K562 (cell line): ENCODE results near the gene VPS11. TPM values are rescaled to one million over a fixed set of nuclear protein-coding genes. Genes with fewer than 3 reads are reported as not detected.
A peak's percentile ranks its signal among the peaks of the same experiment; 100 is the strongest.

Source experiments
- ATAC-seq: fragments of 200-7000 bp; cut with Tn5 transposase; 3 replicates; pipeline ENCODE4 v1.9.1; 2020; ENCODE audit warnings: moderate library complexity
- BruUV-seq: library from RNA; stranded (reverse); fragments of 400-500 nt; replicated peaks from 2 replicates; lab custom pipeline; 2021; lab: Mats Ljungman, UMichigan
- CTCF ChIA-PET: fragments of 300-600 bp; formaldehyde crosslinking; extraction: SDS; loops from one replicate; lab custom pipeline; 2021; ENCODE audit warnings: low intra/inter-chr PET ratio; lab: Yijun Ruan, JAX
- POLR2A ChIA-PET: fragments of 300-600, 350-650 bp; sonication (Branson Sonifier 250); formaldehyde crosslinking; extraction: SDS; loops from one replicate; lab custom pipeline; 2021; ENCODE audit warnings: antibody characterized with exemption, inconsistent platforms; lab: Yijun Ruan, JAX
- DNase-seq, 4 experiments: peaks; one replicate each; pipeline versions ENCODE4 v3.0.0 to v3.0.0-alpha.2; 2011 to 2018; ENCODE audit warnings: low spot score in 3 of 4, mixed read lengths in 3 of 4; ENCODE audit errors: extremely low read depth in 1 of 4
- FAIRE-seq: peaks from 2 replicates; lab custom pipeline; 2011; peaks lifted over from hg19 to GRCh38; lab: Jason Lieb, UNC
- H2AFZ ChIP-seq: 2 replicates; pipeline ENCODE4 v1.6.0; 2011; ENCODE audit warnings: low read depth, low read length, control low read depth, inconsistent platforms
- H3K27ac ChIP-seq: fragments of 200-600 bp; 3 replicates; pipeline ENCODE4 v1.8.0; 2011; ENCODE audit warnings: low read depth, mild to moderate bottlenecking, control low read depth, inconsistent platforms, low read length, moderate library complexity, mixed read lengths; ENCODE audit errors: extremely low read depth
- H3K27me3 ChIP-seq, 2 experiments: fragments of 300-600 bp in 1 of 2; 2 replicates in 1 of 2; 3 replicates in 1 of 2; pipeline versions ENCODE4 v1.6.0 to v1.8.0; 2011; ENCODE audit warnings: inconsistent platforms in 2 of 2, low read length in 2 of 2, mild to moderate bottlenecking in 1 of 2, mixed read lengths in 1 of 2, moderate library complexity in 1 of 2; ENCODE audit not compliant: control insufficient read depth in 2 of 2, insufficient read depth in 2 of 2
- H3K36me3 ChIP-seq: fragments of 300-600 bp; 3 replicates; pipeline ENCODE4 v1.8.0; 2011; ENCODE audit warnings: mild to moderate bottlenecking, low read length, inconsistent platforms; ENCODE audit not compliant: control insufficient read depth, insufficient read depth
- H3K4me1 ChIP-seq, 2 experiments: fragments of 200-600 bp in 1 of 2; replicated peaks in 1 of 2; 2 replicates in 1 of 2; 3 replicates in 1 of 2; pipeline versions ENCODE4 v1.5.1 to v1.8.0; 2011; ENCODE audit warnings: inconsistent platforms in 2 of 2, low read length in 2 of 2, mild to moderate bottlenecking in 1 of 2, mixed read lengths in 1 of 2, moderate library complexity in 1 of 2; ENCODE audit not compliant: control insufficient read depth in 2 of 2, insufficient read depth in 2 of 2
- H3K4me2 ChIP-seq: 2 replicates; pipeline ENCODE4 v1.6.1; 2011; ENCODE audit warnings: low read length, control low read depth, inconsistent platforms, mixed read lengths; ENCODE audit not compliant: insufficient read depth
- H3K4me3 ChIP-seq: fragments of 200-600 bp; sonication (generic), shearing (Covaris generic); 2 replicates; pipeline ENCODE4 v1.5.1; 2016; ENCODE audit warnings: control low read depth, inconsistent platforms
- H3K79me2 ChIP-seq: fragments of 200-600 bp; 3 replicates; pipeline ENCODE4 v1.8.0; 2011; ENCODE audit warnings: low read length, inconsistent platforms; ENCODE audit not compliant: control insufficient read depth, insufficient read depth
- H3K9ac ChIP-seq, 2 experiments: 2 replicates each; pipeline versions ENCODE4 v1.6.0 to v1.6.1; 2011; ENCODE audit warnings: low read depth in 2 of 2, low read length in 2 of 2, control low read depth in 1 of 2, inconsistent platforms in 1 of 2, mild to moderate bottlenecking in 1 of 2, mixed read lengths in 1 of 2; ENCODE audit not compliant: insufficient read depth in 1 of 2
- H3K9me1 ChIP-seq: one replicate; pipeline ENCODE4 v1.6.0; 2011; ENCODE audit warnings: inconsistent platforms, mild to moderate bottlenecking, low read length, moderate library complexity; ENCODE audit not compliant: control insufficient read depth, insufficient read depth
- H3K9me3 ChIP-seq: replicated peaks from 2 replicates; pipeline ENCODE4 v1.5.1; 2011; ENCODE audit warnings: low read depth, low read length, inconsistent platforms; ENCODE audit not compliant: control insufficient read depth, insufficient read depth
- H4K20me1 ChIP-seq: replicated peaks from 2 replicates; pipeline ENCODE4 v1.6.1; 2011; ENCODE audit warnings: low read length, inconsistent platforms, mixed read lengths; ENCODE audit not compliant: control insufficient read depth, insufficient read depth
- ARID4B ChIP-seq: sonication (generic); formaldehyde crosslinking; IDR thresholded peaks from 2 replicates; pipeline ENCODE4 v1.8.0; 2022; ENCODE audit warnings: mild to moderate bottlenecking, missing genetic modification reagents
- ATF1 ChIP-seq, 2 experiments: fragments of 450-650 bp in 1 of 2; IDR thresholded peaks; 2 replicates each; pipeline ENCODE4 v1.6.1; 2016; ENCODE audit warnings: missing compliant biosample characterization in 1 of 2, missing genetic modification characterization in 1 of 2
- E2F5 ChIP-seq: sonication (generic); formaldehyde crosslinking; IDR thresholded peaks from 2 replicates; pipeline ENCODE4 v1.8.0; 2022; ENCODE audit warnings: mild to moderate bottlenecking, missing genetic modification reagents
- JUN ChIP-seq, 2 experiments: sonication (generic) in 1 of 2; formaldehyde crosslinking in 1 of 2; IDR thresholded peaks; 2 replicates each; pipeline versions ENCODE4 v1.6.1 to v1.8.0; 2012 to 2022; ENCODE audit warnings: borderline replicate concordance in 2 of 2, mild to moderate bottlenecking in 2 of 2, improper control_type of control experiment in 1 of 2, low read depth in 1 of 2, low read length in 1 of 2, missing genetic modification reagents in 1 of 2
- JUNB ChIP-seq: fragments of 450-650 bp; formaldehyde crosslinking; conservative IDR thresholded peaks from 2 replicates; pipeline ENCODE4 v1.4.0; 2020; ENCODE audit warnings: mild to moderate bottlenecking
- MCM2 ChIP-seq: fragments of 450-650 bp; IDR thresholded peaks from 2 replicates; pipeline ENCODE4 v1.6.1; 2017; ENCODE audit warnings: low read depth, mild to moderate bottlenecking
- RBBP5 ChIP-seq: fragments of 200-600 bp; sonication (generic); IDR thresholded peaks from 2 replicates; pipeline ENCODE4 v1.6.1; 2012; ENCODE audit warnings: borderline replicate concordance, mild to moderate bottlenecking, low read length, control low read depth, inconsistent platforms; ENCODE audit not compliant: insufficient read depth, poor library complexity, severe bottlenecking
- RBM15 ChIP-seq: fragments of 200-400 bp; formaldehyde crosslinking; IDR thresholded peaks from 2 replicates; pipeline ENCODE4 v1.6.1; 2018; ENCODE audit warnings: mild to moderate bottlenecking, low read length, moderate library complexity; ENCODE audit not compliant: insufficient read depth
- ZBTB2 ChIP-seq: fragments of 450-650 bp; IDR thresholded peaks from 2 replicates; pipeline ENCODE4 v1.6.1; 2016; ENCODE audit warnings: antibody characterized with exemption
- ZNF224 ChIP-seq: sonication (generic); formaldehyde crosslinking; IDR thresholded peaks from 2 replicates; pipeline ENCODE4 v1.8.0; 2022; ENCODE audit warnings: mild to moderate bottlenecking, missing genetic modification reagents
- WGBS: fragments of 100-300 bp; shearing (Covaris generic); methylation state at CpG from one replicate; pipeline ENCODE4 v1.1.6; 2016; ENCODE audit warnings: low coverage, mixed read lengths; ENCODE audit not compliant: insufficient coverage; ENCODE audit errors: missing lambda C conversion rate; 5-methylcytosine and 5-hydroxymethylcytosine counted together
- in situ Hi-C: fragments of 300-500 bp; cut with MboI; formaldehyde crosslinking; loops from 4 replicates; pipeline ENCODE4 v1.15.0; 2018; ENCODE audit warnings: inconsistent platforms, mixed read lengths
- intact Hi-C: fragments of 100-400 bp; cut with micrococcal nuclease; formaldehyde crosslinking; loops from 2 replicates; pipeline ENCODE4 v1.14.2; 2022
- polyA plus RNA-seq, 8 experiments: library from polyadenylated mRNA; depleted of rRNA in 4 of 8; stranded (reverse) in 5 of 8; unstranded in 3 of 8; fragments of >200 nt; fragmentation: Nextera tagmentation in 2 of 8; fragmentation: Illumina TruSeq in 1 of 8; extraction: Ambion mirVana in 2 of 8; extraction: Trizol in 1 of 8; gene quantifications; 2 replicates each; pipeline versions ENCODE4 v1.2.1 to v1.2.3, GENCODE V29; 2011 to 2014; ENCODE audit warnings: inconsistent platforms in 1 of 8, missing spikeins in 1 of 8
- total RNA-seq, 7 experiments: library from RNA; depleted of rRNA in 6 of 7; stranded (reverse); fragments of >200 nt in 6 of 7; fragmentation: Illumina TruSeq in 2 of 7; extraction: Trizol in 2 of 7; gene quantifications; 2 replicates each; pipeline versions ENCODE4 v1.2.1 to v1.2.3, GENCODE V29; 2011 to 2021; ENCODE audit warnings: low replicate concordance in 1 of 7

The VPS11 gene
- total and polyA plus RNA-seq, 9 of the 15 experiments (the other 6 are each of a cell fraction or from before 2014, with no cell fraction given), result 14.1 to 35.5 (median 27.5) TPM

- TF ChIP-seq RBBP5, result no peak
- TF ChIP-seq, all 486 proteins: peak for 8
Observed at GRCh38 chr11:119030029-119030328, 37.6 kb upstream of the VPS11 start (continued).

GRCh38 chr11:119030329-119031047 is 37.1 kb upstream of the VPS11 start, which contains the start of gene SLC37A4:
SLC37A4 (minus strand) TSS chr11:119030877.
- H3K27me3 ChIP-seq, result no peaks in the 10 kb centered on the region
- H3K9me3 ChIP-seq, result no peaks in the 10 kb centered on the region
- peaks cover 30 to 41% of the 10 kb centered on the region in 2 experiments; a peak in 4 of 5 replicates for H3K4me1 ChIP-seq
- no TSS peak for BruUV-seq
- in situ Hi-C loops (no loop called here), intact Hi-C loops (loop anchor here (1.0 to 2.0 kb wide), 2 partner anchors 12 to 70 kb away; partner anchors contain the start of genes DPAGT1, RPS25 and TRAPPC4)
- peak within 1 kb of the TSS; percentile 98 for H3K4me2 ChIP-seq
- peak; percentile 92 for ATAC-seq
- peak within 1 kb of the TSS; percentile 92 for H3K4me3 ChIP-seq
- peak; percentile 95 to 99 (median 96) for DNase-seq
- peak within 1 kb of the TSS; percentile 86 to 99 for H3K9ac ChIP-seq
- under 1% methylated on average over 46 of the region's 67 CpGs for WGBS
- CTCF ChIA-PET, result no interaction called here
- FAIRE-seq, result peak; percentile 98
- H3K36me3 ChIP-seq, result peaks cover 37% of the 10 kb centered on the region; the same call in 2 of the 3 replicates
- H3K27ac ChIP-seq, result peak within 1 kb of the TSS; percentile 92
- H3K79me2 ChIP-seq, result peaks cover 39% of the 10 kb centered on the region
- peak within 1 kb of the TSS; percentile 96 for H2AFZ ChIP-seq
- POLR2A ChIA-PET, result interaction anchor here (1.1 to 1.4 kb wide), 4 partner anchors 13 to 37 kb away, joined by 3 to 4 read pairs (median 4); partner anchors contain the start of gene VPS11
- peaks cover 12% of the 10 kb centered on the region for H4K20me1 ChIP-seq
- H3K9me1 ChIP-seq, result no peaks in the 10 kb centered on the region
- TF ChIP-seq JUN (IDR thresholded peaks at IDR 0.05; ENCODE audit: borderline replicate concordance, low read depth, low read length) (peak; percentile 54; the same call in 1 of the 2 replicates), JUN (CRISPR knock-in tag; IDR thresholded peaks at IDR 0.05; ENCODE audit: borderline replicate concordance) (no peak), MCM2 (no peak), E2F5 (CRISPR knock-in tag) (no peak), ZBTB2 (peak; percentile 94), ARID4B (CRISPR knock-in tag) (peak; percentile 92), ZNF224 (CRISPR knock-in tag) (no peak), RBM15 (no peak), JUNB (CRISPR knock-in tag) (no peak), ATF1 (CRISPR knock-in tag; IDR thresholded peaks at IDR 0.05) (peak; percentile 25; the same call in 1 of the 2 replicates), ATF1 (tag; IDR thresholded peaks at IDR 0.05) (peak; percentile 80)
